ENCODE results near the gene AIFM2.

Gene AIFM2

DNA sequence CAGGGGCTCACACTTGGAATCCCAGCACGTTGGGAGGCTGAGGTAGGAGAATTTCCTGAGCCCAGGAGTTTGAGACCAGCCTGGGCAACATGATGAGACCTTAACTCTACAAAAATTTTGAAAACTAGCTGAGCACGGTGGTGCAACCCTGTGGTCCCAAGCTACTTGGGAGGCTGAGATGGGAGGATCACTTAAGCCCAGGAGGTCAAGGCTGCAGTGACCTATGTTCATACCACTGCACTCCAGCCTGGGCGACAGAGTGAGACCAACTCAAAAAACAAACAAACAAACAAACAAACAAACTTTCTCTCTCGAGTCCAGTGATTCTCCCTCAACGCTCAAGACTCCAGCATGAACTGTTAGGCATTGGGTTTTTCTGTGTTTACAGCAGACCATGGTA, 15.9 kb upstream of the AIFM2 start:
- ATAC-seq, result no peak
- TF ChIP-seq ZNF70 (CRISPR knock-in tag; IDR thresholded peaks at IDR 0.05) (no peak), ZNF8 (CRISPR knock-in tag; IDR thresholded peaks at IDR 0.05) (no peak), GLIS3 (CRISPR knock-in tag; IDR thresholded peaks at IDR 0.05) (no peak), ESRRG (CRISPR knock-in tag; IDR thresholded peaks at IDR 0.05) (no peak)

DNA sequence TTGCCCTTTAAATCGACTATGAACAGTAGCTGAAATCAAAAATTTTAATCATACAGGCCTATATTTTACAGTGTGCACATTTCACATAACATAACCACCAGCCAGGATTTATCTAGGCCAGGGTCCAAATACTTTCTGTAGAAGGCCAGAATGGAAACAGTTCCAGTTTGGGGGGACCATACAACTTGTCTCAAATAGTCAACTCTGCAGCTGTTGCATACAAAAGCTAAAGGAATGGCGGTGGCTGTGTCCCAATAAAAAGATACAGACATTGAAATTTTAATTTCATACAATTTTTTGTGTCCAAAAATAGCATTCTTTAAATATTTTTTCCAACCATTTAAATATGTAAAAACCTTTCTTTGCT, 14.6 kb upstream of the AIFM2 start:
- TF ChIP-seq GLIS3 (CRISPR knock-in tag; IDR thresholded peaks at IDR 0.05) (no peak), TOX (CRISPR knock-in tag; IDR thresholded peaks at IDR 0.05; ENCODE audit: borderline replicate concordance) (no peak), RARB (CRISPR knock-in tag; IDR thresholded peaks at IDR 0.05) (no peak)
- TF ChIP-seq, protein P1, sequence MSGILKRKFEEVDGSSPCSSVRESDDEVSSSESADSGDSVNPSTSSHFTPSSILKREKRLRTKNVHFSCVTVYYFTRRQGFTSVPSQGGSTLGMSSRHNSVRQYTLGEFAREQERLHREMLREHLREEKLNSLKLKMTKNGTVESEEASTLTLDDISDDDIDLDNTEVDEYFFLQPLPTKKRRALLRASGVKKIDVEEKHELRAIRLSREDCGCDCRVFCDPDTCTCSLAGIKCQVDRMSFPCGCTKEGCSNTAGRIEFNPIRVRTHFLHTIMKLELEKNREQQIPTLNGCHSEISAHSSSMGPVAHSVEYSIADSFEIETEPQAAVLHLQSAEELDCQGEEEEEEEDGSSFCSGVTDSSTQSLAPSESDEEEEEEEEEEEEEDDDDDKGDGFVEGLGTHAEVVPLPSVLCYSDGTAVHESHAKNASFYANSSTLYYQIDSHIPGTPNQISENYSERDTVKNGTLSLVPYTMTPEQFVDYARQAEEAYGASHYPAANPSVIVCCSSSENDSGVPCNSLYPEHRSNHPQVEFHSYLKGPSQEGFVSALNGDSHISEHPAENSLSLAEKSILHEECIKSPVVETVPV (CRISPR knock-in tag; IDR thresholded peaks at IDR 0.05), result no peak
- TF ChIP-seq, protein P2, sequence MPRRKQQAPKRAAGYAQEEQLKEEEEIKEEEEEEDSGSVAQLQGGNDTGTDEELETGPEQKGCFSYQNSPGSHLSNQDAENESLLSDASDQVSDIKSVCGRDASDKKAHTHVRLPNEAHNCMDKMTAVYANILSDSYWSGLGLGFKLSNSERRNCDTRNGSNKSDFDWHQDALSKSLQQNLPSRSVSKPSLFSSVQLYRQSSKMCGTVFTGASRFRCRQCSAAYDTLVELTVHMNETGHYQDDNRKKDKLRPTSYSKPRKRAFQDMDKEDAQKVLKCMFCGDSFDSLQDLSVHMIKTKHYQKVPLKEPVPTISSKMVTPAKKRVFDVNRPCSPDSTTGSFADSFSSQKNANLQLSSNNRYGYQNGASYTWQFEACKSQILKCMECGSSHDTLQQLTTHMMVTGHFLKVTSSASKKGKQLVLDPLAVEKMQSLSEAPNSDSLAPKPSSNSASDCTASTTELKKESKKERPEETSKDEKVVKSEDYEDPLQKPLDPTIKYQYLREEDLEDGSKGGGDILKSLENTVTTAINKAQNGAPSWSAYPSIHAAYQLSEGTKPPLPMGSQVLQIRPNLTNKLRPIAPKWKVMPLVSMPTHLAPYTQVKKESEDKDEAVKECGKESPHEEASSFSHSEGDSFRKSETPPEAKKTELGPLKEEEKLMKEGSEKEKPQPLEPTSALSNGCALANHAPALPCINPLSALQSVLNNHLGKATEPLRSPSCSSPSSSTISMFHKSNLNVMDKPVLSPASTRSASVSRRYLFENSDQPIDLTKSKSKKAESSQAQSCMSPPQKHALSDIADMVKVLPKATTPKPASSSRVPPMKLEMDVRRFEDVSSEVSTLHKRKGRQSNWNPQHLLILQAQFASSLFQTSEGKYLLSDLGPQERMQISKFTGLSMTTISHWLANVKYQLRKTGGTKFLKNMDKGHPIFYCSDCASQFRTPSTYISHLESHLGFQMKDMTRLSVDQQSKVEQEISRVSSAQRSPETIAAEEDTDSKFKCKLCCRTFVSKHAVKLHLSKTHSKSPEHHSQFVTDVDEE (CRISPR knock-in tag; IDR thresholded peaks at IDR 0.05), result no peak
- TF ChIP-seq, protein P3, sequence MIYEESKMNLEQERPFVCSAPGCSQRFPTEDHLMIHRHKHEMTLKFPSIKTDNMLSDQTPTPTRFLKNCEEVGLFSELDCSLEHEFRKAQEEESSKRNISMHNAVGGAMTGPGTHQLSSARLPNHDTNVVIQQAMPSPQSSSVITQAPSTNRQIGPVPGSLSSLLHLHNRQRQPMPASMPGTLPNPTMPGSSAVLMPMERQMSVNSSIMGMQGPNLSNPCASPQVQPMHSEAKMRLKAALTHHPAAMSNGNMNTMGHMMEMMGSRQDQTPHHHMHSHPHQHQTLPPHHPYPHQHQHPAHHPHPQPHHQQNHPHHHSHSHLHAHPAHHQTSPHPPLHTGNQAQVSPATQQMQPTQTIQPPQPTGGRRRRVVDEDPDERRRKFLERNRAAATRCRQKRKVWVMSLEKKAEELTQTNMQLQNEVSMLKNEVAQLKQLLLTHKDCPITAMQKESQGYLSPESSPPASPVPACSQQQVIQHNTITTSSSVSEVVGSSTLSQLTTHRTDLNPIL (CRISPR knock-in tag; IDR thresholded peaks at IDR 0.05; ENCODE audit: low read depth), result no peak
- no peak; the same call in 2 of the 3 replicates for ATAC-seq

DNA sequence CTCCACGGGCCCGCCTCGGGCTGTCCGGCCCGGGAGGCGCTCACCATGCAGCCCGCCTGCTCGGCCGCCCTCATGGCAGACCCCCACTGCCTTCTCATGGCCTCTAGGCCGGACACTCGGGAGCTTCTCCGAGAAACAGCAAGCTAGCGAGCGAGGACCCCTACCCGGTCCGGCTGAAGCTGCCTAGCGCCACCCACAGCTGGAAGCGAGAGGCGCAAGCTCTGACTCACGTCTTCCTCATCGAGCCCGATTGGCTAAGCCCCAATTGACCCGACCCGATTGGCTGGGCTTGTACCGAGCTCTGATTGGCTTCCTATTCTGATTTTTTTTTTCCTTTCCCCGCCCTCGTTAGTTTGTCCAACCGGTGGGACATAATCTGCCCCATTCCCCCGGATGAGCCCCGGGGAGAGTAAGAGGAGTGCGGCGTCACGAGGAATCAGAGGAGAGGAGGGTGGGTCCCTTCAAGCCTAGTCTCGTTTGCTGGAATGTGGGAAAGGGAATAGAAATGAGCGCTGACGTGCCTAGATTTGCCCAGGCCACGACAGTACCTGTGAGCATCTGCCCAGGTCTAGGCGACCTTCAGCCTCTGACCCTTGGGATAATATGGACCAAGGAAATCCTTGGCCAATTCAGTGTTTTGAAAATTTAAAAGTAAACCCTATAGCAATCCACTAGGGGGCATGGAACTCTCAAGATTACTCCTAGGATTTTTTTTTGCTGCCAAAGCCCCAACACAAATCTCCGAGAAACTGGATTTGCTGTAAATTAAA, 14.0 kb upstream of the AIFM2 start, which contains the start of gene TYSND1:
Gene TYSND1, minus strand, starts transcription at position 212 of the 770 bp plus-strand sequence. Its CDS starts 114 bp downstream, at position 98.
- peak; percentile 89 for TF ChIP-seq ZFP3 (CRISPR knock-in tag; IDR thresholded peaks at IDR 0.05)
- no peak for TF ChIP-seq ZNF70 (CRISPR knock-in tag; IDR thresholded peaks at IDR 0.05)
- no peak for TF ChIP-seq GLIS3 (CRISPR knock-in tag; IDR thresholded peaks at IDR 0.05)
- TF ChIP-seq ZNF565 (CRISPR knock-in tag; conservative IDR thresholded peaks at IDR 0.05; ENCODE audit: low read depth), result no peak
- TF ChIP-seq ZC3H10 (CRISPR knock-in tag; IDR thresholded peaks at IDR 0.05), result no peak
- TF ChIP-seq TCF4 (CRISPR knock-in tag; IDR thresholded peaks at IDR 0.05; ENCODE audit: borderline replicate concordance), result 0 out of 2 replicates have a peak, but pooled peaks have one; percentile 15
- TF ChIP-seq ESRRG (CRISPR knock-in tag; IDR thresholded peaks at IDR 0.05), result no peak
- TF ChIP-seq CSDC2 (CRISPR knock-in tag; IDR thresholded peaks at IDR 0.05), result no peak
- no peak for TF ChIP-seq ISL1 (CRISPR knock-in tag; IDR thresholded peaks at IDR 0.05)
- no peak for TF ChIP-seq SNAI2 (CRISPR knock-in tag; IDR thresholded peaks at IDR 0.05)
- TF ChIP-seq RARB (CRISPR knock-in tag; IDR thresholded peaks at IDR 0.05), result peak; percentile 41; the same call in 1 of the 2 replicates
- peak; percentile 92 for ATAC-seq

DNA sequence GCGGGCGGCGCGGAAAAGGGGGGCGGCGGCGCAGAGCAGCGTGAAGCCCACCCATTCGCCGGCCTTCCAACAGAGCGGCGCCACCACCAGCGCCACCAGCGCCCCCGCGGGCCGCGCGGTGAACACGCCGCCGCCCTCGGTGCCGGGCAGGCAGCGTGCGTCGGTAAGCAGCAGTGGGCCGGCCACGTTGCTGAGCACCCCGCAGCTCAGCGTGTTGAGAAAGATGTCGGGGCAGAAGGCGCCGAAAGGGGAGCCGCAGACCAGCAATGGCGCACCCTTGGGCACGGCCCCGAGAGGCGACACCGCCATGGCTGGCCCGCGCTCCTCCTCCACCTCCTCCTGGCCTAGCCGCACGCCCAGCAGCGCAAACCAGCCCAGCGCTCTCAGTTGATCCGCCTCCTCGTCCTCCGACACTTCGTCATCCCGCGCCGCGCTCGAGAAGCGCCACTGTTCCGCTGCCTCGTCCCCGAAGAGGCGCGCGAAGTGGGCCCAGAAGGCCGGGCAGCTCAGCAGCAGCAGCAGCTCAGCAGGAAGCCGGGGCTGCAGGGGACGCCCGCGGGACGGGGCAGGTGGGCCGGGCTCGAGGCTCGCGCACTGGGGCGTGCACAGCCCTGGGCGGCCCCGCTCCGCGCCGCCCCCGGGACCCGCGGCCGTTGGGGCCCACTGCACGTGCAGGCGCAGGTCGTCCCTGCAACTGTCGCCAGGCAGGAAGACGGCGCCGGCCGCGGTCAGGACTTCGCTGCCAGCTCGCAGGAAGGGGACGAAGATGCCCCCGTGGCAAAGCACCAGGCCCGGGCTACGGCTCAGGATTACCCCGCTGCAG, 13.3 kb upstream of the AIFM2 start:
- peak; percentile 72 for ATAC-seq
- TF ChIP-seq TCF4 (CRISPR knock-in tag; IDR thresholded peaks at IDR 0.05; ENCODE audit: borderline replicate concordance), result no peak
- TF ChIP-seq, protein P4, sequence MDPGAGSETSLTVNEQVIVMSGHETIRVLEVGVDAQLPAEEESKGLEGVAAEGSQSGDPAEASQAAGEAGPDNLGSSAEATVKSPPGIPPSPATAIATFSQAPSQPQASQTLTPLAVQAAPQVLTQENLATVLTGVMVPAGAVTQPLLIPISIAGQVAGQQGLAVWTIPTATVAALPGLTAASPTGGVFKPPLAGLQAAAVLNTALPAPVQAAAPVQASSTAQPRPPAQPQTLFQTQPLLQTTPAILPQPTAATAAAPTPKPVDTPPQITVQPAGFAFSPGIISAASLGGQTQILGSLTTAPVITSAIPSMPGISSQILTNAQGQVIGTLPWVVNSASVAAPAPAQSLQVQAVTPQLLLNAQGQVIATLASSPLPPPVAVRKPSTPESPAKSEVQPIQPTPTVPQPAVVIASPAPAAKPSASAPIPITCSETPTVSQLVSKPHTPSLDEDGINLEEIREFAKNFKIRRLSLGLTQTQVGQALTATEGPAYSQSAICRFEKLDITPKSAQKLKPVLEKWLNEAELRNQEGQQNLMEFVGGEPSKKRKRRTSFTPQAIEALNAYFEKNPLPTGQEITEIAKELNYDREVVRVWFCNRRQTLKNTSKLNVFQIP (CRISPR knock-in tag; IDR thresholded peaks at IDR 0.05; ENCODE audit: borderline replicate concordance, low read depth), result no peak
- TF ChIP-seq GLIS3 (CRISPR knock-in tag; IDR thresholded peaks at IDR 0.05), result no peak
- TF ChIP-seq ARNTL (CRISPR knock-in tag; IDR thresholded peaks at IDR 0.05; ENCODE audit: borderline replicate concordance, low read depth), result no peak
- TF ChIP-seq ZNF70 (CRISPR knock-in tag; IDR thresholded peaks at IDR 0.05), result no peak
- no peak for TF ChIP-seq ZNF8 (CRISPR knock-in tag; IDR thresholded peaks at IDR 0.05)
- TF ChIP-seq OSR1 (CRISPR knock-in tag; IDR thresholded peaks at IDR 0.05), result no peak
- no peak for TF ChIP-seq CSDC2 (CRISPR knock-in tag; IDR thresholded peaks at IDR 0.05)
- no peak for TF ChIP-seq RARB (CRISPR knock-in tag; IDR thresholded peaks at IDR 0.05)
- TF ChIP-seq ESRRG (CRISPR knock-in tag; IDR thresholded peaks at IDR 0.05), result no peak
- TF ChIP-seq, protein P1 (CRISPR knock-in tag; IDR thresholded peaks at IDR 0.05), result no peak
- TF ChIP-seq, protein P3 (CRISPR knock-in tag; IDR thresholded peaks at IDR 0.05; ENCODE audit: low read depth), result no peak
- TF ChIP-seq, protein P5, sequence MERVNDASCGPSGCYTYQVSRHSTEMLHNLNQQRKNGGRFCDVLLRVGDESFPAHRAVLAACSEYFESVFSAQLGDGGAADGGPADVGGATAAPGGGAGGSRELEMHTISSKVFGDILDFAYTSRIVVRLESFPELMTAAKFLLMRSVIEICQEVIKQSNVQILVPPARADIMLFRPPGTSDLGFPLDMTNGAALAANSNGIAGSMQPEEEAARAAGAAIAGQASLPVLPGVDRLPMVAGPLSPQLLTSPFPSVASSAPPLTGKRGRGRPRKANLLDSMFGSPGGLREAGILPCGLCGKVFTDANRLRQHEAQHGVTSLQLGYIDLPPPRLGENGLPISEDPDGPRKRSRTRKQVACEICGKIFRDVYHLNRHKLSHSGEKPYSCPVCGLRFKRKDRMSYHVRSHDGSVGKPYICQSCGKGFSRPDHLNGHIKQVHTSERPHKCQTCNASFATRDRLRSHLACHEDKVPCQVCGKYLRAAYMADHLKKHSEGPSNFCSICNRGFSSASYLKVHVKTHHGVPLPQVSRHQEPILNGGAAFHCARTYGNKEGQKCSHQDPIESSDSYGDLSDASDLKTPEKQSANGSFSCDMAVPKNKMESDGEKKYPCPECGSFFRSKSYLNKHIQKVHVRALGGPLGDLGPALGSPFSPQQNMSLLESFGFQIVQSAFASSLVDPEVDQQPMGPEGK (CRISPR knock-in tag; IDR thresholded peaks at IDR 0.05; ENCODE audit: borderline replicate concordance), result no peak
- no peak for TF ChIP-seq PPARA (CRISPR knock-in tag; IDR thresholded peaks at IDR 0.05; ENCODE audit: borderline replicate concordance)

Measured in SK-N-SH treated with all-trans-retinoic acid at 6 μM for 48 hours (cell line).